ENCODE measurements around the gene NME7. TPM values are rescaled to one million over a fixed set of nuclear protein-coding genes. Genes with fewer than 3 reads are reported as not detected.

Gene NME7
- total and polyA plus RNA-seq, 4 donors = 7.8 to 26.5 (median 9.4) TPM

- Histone ChIP-seq H3K9ac (ENCODE audit: low read depth in 1 of 2, low read length in 2 of 2) (no peak overlapping the region), H3K4me1 (ENCODE audit: control insufficient read depth in 4 of 4, insufficient read depth in 4 of 4, low read length in 3 of 4) (no peaks in the 10 kb centered on the region), H3K9me3 (ENCODE audit: control insufficient read depth in 4 of 4, low read length in 3 of 4) (no peaks in the 10 kb centered on the region), H3K27ac (ENCODE audit: low read depth in 1 of 2, low read length in 2 of 2) (no peak overlapping the region), H3K36me3 (ENCODE audit: control insufficient read depth in 4 of 4, insufficient read depth in 3 of 4, low read depth in 1 of 4, low read length in 3 of 4) (no peaks in the 10 kb centered on the region), H3K4me3 (ENCODE audit: low read depth in 1 of 3, low read length in 3 of 3) (no peak overlapping the region), H3K27me3 (ENCODE audit: control insufficient read depth in 4 of 4, insufficient read depth in 4 of 4, low read length in 3 of 4) (no peaks in the 10 kb centered on the region)
- DNase-seq (ENCODE audit: low spot score) = no peak
- no peak for TF ChIP-seq RXRA (IDR thresholded peaks at IDR 0.05)
- no peak for TF ChIP-seq ZBTB33 (IDR thresholded peaks at IDR 0.05)
- TF ChIP-seq SP1 (IDR thresholded peaks at IDR 0.05) = no peak
- no peak for TF ChIP-seq FOXA2 (IDR thresholded peaks at IDR 0.05)
- TF ChIP-seq TAF1 (conservative IDR thresholded peaks at IDR 0.05) = no peak
- TF ChIP-seq YY1 (IDR thresholded peaks at IDR 0.05) = no peak
- no peak for TF ChIP-seq NR2F2 (IDR thresholded peaks at IDR 0.05)
- TF ChIP-seq JUND (IDR thresholded peaks at IDR 0.05) = no peak
- TF ChIP-seq ATF3 (IDR thresholded peaks at IDR 0.05) = no peak
- 84% methylated on average over 3 of the region's 3 CpGs for WGBS
Observed at GRCh38 chr1:169217636-169218035, 150.0 kb downstream of the NME7 start.

GRCh38 chr1:169214598-169214997, 153.0 kb downstream of the NME7 start:
- H3K9me3 ChIP-seq (ENCODE audit: control insufficient read depth in 4 of 4, low read length in 3 of 4) = no peaks in the 10 kb centered on the region
- TF ChIP-seq TAF1 (conservative IDR thresholded peaks at IDR 0.05) = no peak
- TF ChIP-seq FOXA2 (IDR thresholded peaks at IDR 0.05) = no peak
- TF ChIP-seq GABPA (IDR thresholded peaks at IDR 0.05 in 1 of 2, conservative IDR thresholded peaks at IDR 0.05 in 1 of 2) = no peak
- no peak for TF ChIP-seq MAX (IDR thresholded peaks at IDR 0.05)
- no peak for TF ChIP-seq REST (IDR thresholded peaks at IDR 0.05)
- TF ChIP-seq YY1 (IDR thresholded peaks at IDR 0.05) = no peak
- no peak for TF ChIP-seq RAD21 (IDR thresholded peaks at IDR 0.05)
- TF ChIP-seq NR2F2 (IDR thresholded peaks at IDR 0.05) = no peak
- TF ChIP-seq JUND (IDR thresholded peaks at IDR 0.05) = no peak
- no peak for TF ChIP-seq CTCF (IDR thresholded peaks at IDR 0.05; ENCODE audit: low read depth, low read length, missing input control)
- no peak for TF ChIP-seq FOXA1 (IDR thresholded peaks at IDR 0.05)
- H3K9ac ChIP-seq (ENCODE audit: low read depth in 1 of 2, low read length in 2 of 2) = no peak overlapping the region
- WGBS = 98% methylated on average over 4 of the region's 4 CpGs
- no peak overlapping the region for H3K27ac ChIP-seq (ENCODE audit: low read depth in 1 of 2, low read length in 2 of 2)
- no peaks in the 10 kb centered on the region for H3K4me1 ChIP-seq (ENCODE audit: control insufficient read depth in 4 of 4, insufficient read depth in 4 of 4, low read length in 3 of 4)
- H3K36me3 ChIP-seq (ENCODE audit: control insufficient read depth in 4 of 4, insufficient read depth in 3 of 4, low read depth in 1 of 4, low read length in 3 of 4) = no peaks in the 10 kb centered on the region
- H3K4me3 ChIP-seq (ENCODE audit: low read depth in 1 of 3, low read length in 3 of 3) = no peak overlapping the region
- no peaks in the 10 kb centered on the region for H3K27me3 ChIP-seq (ENCODE audit: control insufficient read depth in 4 of 4, insufficient read depth in 4 of 4, low read length in 3 of 4)
- DNase-seq (ENCODE audit: low spot score) = no peak

Data from liver (tissue), 9 donors.